Activated CD8-positive, alpha-beta memory T cell treated with anti-CD3 and anti-CD28 coated beads for 36 hours (primary cell): ENCODE results near the gene C14orf180. TPM values are rescaled to one million over a fixed set of nuclear protein-coding genes. Genes with fewer than 3 reads are reported as not detected.
"Not testable (repeated sequence)": the region's sequence is repeated elsewhere in the genome, so short reads cannot be mapped to it uniquely, and the experiment has no call there.

Experiments
- CTCF ChIA-PET: fragments of 350-600 bp; sonication (Branson Sonifier 250); formaldehyde crosslinking; loops from one replicate; lab custom pipeline; 2021; ENCODE audit warnings: antibody characterized with exemption; lab: Charles Lee
- POLR2A ChIA-PET: fragments of 350-600 bp; sonication (Branson Sonifier 250); formaldehyde crosslinking; loops from one replicate; lab custom pipeline; 2021; ENCODE audit warnings: antibody characterized with exemption; lab: Charles Lee
- total RNA-seq, 2 experiments: library from RNA; stranded (reverse); gene quantifications; one replicate each; pipeline ENCODE4 v1.2.3, GENCODE V29; 2021

The C14orf180 gene
- total RNA-seq, 2 experiments from 2014 or later, result not detected

GRCh38 chr14:104574978-104575583 lies 4.5 kb upstream of the C14orf180 start:
- ChIA-PET CTCF (no interaction called here), POLR2A (no interaction called here)

DNA sequence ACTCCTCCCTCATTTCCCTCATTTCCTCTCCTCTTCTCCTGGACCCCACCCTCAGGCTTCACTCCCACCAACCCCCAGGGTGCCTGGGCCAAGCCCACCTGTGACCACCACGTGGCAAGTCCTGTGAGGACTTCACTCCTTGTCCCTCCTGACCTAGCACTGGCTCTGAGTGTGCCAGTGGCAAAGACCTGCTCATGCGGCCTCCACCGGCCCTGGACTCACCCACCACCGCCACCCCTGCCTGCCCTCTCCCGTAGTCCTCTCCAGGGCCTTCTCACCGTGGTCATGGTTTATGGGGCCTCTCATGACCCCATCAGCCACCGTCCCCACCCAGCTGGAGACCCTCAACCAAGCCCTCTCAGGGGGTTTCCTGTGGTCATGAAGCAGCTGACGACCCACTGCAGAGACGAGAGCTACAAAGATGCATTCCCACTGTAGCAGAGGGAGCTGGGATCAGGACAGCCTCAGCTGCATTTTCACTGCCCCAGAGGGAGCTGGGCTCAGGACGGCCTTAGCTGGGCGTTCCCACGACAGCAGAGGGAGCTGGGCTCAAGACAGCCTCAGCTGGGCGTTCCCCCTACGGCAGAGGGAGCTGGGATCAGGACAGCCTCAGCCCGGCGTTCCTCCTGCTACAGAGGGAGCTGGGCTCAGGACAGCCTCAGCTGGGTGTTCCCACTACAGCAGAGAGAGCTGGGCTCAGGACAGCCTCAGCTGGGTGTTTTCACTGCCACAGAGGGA lies 3.2 kb upstream of the C14orf180 start:
- ChIA-PET CTCF (no interaction called here), POLR2A (no interaction called here)

DNA sequence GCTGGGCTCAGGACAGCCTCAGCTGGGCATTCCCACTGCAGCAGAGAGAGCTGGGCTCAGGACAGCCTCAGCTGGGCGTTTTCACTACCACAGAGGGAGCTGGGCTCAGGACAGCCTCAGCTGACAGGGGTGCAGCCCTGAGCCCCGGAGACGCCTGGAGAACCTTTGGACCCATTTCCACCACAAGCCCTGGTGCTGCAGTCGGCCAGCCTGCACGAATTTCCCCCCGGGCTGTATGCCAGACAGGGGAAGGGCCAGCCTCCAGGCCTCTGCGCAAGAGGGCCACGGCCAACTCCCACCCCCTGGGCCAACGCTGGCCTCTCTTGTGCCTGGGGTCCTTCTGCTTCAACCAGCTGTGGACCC lies 2.6 kb upstream of the C14orf180 start:
- ChIA-PET POLR2A (no interaction called here), CTCF (no interaction called here)

DNA sequence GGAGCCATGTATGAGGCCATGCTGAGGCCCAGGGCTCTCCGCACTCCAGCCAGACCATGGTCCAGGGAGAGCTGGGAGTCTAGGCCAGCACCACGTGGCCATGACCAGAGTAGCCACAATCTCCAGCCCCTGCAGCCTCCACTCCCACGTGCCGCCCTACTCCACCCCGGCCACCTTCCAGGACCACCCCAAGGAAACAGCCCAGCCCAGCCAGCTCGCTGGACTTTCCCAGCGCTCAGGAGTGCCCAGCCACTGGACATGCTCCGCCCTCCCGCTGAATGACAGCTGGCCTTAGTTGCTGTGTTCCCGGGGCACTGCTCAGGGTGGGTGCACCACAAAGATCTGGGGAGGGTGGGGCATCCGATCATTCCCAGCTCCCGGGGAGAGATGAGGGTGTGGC lies 2.1 kb upstream of the C14orf180 start:
- ChIA-PET CTCF (no interaction called here), POLR2A (no interaction called here)

DNA sequence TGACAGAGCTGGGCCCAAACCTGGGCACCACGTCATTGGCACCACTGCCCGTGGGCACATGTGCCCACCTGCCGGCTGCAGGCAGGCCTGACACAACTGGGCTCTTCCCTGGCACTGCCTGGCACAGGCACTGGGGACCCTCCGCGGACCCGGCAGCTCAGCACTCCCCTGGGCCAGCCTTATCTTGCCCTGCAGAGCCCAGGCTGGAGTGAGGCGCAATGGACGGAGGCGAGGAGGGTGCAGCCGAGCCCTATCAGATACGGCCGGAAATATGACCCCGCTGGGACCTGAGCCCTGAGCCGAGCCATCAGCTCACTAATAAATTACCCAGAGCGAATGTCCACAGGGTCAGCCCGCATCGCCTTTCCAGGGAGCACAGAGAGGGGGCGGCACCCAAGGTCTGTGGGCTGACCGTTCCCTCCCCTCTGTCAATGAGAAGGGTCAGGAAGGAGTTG lies 1.7 kb upstream of the C14orf180 start:
- POLR2A ChIA-PET, result no interaction called here
- CTCF ChIA-PET, result no interaction called here

DNA sequence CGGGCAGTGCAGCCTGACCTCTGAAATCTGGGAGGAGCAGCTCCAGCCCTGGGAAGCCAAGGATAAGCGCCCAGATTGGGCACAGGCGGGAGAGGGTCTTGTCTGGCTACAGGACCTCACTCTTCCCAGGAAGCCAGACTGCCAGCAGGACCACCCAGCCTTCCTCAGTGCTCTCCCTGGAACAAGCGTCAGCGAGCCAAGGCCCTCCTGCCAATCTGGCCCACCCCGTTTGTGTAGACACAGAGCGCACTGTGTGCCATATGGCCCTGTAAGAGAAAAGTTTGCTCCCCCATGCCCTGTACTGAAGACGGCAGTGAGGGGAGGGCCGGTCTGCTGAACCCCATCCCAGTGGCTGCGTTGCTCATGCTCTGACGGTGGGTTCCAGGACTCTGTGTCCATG lies 1.2 kb upstream of the C14orf180 start:
- ChIA-PET POLR2A (no interaction called here), CTCF (no interaction called here)

GRCh38 chr14:104579939-104580338 lies 375 bp downstream of the C14orf180 start:
- POLR2A ChIA-PET, CTCF ChIA-PET: not testable (repeated sequence)

GRCh38 chr14:104580961-104581360 lies 1.4 kb downstream of the C14orf180 start:
- POLR2A ChIA-PET, result no interaction called here
- CTCF ChIA-PET, result no interaction called here

DNA sequence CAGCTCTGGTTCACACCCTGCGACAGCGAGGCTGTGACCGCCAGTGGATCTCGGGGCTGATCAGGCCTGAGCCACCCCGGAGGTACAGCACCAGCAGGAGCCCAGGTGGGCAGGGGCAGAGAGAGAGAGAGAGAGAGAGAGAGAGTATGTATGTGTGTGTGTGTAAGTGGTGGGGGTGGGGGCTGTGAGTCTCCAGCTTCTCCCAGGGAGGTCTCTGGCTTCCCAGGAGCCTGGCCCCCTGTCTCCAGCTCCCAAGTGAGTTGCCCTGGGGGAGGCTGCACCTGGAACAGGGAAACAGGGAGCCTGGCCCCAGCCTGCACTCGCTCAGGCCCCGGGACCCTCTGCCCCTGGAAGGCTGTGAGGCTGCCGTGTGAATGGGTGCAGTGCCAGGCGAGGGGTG lies 2.0 kb downstream of the C14orf180 start:
- CTCF ChIA-PET, result no interaction called here
- POLR2A ChIA-PET, result no interaction called here

- POLR2A ChIA-PET, result no interaction called here
These were observed 2.4 kb downstream of the C14orf180 start for GRCh38 chr14:104582005-104582404.

GRCh38 chr14:104582662-104583061 lies 3.1 kb downstream of the C14orf180 start:
- CTCF ChIA-PET, result no interaction called here
- POLR2A ChIA-PET, result no interaction called here

More at GRCh38 chr14:104582005-104582404, 2.4 kb downstream of the C14orf180 start:
- CTCF ChIA-PET, result no interaction called here

DNA sequence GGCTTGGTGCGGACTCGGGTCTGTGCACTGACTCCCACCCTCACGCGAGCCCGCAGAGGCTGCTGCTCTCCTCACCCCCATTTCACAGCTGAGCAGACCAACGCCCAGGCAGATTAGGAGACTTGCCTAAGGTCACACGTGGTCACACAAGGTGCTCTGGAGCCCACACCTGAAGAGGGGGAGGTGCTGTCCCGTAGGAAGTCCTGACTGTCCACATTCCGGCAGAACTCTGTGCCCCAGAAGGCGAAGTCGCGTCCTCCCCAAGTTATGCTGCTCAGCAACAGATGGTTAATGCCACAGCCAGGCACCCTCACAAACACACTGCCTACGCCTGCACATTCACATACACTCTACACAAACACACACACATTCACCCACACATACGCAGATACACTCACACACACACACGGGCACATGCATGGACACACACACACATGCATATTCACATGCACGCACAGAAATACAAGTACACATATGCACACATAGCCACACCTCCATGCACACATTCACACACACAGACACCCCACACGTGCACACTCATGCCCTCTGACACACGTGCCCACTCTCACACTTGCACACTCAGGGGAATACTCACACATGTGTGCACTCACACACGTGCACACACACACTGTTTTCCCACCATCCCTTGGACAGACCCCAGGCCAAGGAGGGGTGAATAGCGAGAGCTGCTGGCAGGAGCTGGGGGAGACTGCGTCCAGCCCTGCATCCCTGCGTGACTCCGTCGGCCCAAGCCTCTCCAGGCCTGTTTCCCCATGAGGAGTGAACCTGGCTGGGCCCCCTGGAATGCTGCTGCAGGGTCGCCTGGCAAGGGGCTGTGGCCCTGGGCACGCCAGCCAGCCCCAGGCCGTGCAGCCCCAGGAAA lies 4.1 kb downstream of the C14orf180 start:
- ChIA-PET CTCF (no interaction called here), POLR2A (no interaction called here)

DNA sequence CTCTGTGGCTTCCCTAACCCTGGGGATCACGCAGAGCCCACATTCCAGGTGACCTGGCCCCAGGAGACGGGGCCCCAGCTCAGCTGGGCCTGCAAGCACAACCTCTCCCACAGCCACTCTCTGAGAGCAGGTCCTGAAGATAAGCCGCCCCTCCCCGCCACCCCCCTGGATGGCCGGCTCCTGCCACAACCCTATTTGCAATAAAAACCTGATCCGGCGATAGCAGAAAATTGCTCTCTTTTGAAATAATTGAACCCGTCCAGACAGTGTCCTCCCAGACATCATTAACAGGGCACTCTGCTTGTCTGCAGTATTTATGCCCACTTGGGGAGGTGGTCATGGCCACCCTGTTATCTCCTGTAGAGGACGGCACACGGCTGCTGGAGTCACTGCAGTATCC lies 5.0 kb downstream of the C14orf180 start:
- ChIA-PET POLR2A (no interaction called here), CTCF (no interaction called here)

DNA sequence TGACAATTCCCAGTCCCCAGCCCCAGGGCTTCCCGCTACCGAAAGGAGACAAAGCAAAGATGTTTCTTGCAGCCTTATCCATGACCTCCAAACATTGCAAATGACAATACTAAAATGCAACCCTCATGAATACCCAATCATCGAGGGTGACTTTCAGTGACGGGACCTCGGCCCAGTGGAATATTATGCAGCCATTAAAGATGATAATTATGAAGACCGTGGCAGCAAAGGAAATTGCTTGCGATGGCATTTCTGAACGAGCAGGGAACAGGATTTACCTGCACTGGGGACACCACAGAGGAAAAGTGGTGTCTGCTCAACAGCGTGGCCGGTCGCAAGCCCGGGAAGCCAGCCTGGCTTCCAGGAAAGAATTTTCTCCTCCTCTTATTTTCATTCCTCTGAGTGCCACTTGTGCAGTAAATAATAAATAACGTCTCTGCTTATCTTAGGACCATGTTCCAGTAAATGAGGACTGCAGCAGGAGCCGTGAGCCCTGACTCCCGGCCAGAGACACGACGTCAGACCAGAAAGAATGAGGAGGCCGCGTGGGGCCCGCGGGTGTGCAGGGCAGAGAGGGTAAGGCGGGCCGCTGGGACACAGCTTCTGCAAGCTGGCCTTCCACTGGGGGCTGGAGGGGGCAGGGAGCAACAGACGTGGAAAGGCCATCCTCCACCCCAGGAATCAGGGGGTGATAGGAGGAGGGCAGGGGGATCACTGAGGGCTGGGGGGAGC lies 6.6 kb downstream of the C14orf180 start:
- ChIA-PET CTCF (no interaction called here), POLR2A (no interaction called here)

- ChIA-PET POLR2A (no interaction called here), CTCF (no interaction called here)
These were observed 7.5 kb downstream of the C14orf180 start for GRCh38 chr14:104586832-104587620.

GRCh38 chr14:104587641-104588040 lies 8.1 kb downstream of the C14orf180 start:
- ChIA-PET CTCF (no interaction called here), POLR2A (no interaction called here)

- ChIA-PET CTCF (no interaction called here), POLR2A (no interaction called here)
These were observed 8.7 kb downstream of the C14orf180 start for GRCh38 chr14:104588066-104588857.
